ENCODE results near the gene KCNK7.
A peak's percentile ranks its signal among the peaks of the same experiment; 100 is the strongest.

Gene KCNK7

DNA sequence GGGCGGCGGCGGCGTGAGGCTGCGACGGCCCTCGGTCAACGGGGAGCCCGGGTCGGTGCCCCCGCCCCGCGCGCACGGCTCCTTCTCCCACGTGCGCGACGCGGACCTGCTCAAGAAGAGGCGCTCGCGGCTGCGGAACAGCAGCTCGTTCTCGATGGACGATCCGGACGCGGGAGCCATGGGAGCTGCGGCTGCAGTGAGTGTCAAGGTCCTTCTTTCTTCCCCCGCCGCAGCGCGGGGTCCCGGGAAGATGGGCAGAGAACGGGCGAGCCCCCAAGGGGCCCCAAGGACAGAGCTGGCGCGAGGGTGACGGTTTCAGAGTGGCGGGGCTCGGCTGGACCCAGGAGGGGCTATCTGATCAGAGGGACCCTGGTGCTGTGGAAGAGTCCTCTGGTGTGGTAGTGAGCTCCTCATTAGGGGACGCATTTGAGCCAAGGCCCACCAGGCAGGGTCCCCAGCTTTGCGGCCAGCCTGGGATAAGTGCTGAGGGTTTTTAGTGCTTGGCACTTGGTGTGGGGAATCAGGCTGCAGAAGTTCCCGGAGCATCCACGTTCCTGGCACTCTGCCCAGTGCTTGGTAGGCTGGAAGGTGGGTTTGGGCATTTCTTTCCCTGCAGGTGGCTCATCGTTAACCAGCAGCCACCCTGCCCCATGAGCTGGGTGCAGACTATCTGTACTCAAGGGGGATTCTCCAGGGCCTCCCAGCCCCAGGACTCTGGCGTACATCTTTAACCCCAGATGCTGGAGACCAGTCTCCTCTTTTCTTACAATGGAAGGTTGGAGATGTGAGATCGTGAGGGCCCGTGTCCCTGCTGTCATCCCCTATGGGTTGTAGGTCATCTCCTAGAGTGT is 10.0 kb downstream of the KCNK7 start:
- DNase-seq = no peak

DNA sequence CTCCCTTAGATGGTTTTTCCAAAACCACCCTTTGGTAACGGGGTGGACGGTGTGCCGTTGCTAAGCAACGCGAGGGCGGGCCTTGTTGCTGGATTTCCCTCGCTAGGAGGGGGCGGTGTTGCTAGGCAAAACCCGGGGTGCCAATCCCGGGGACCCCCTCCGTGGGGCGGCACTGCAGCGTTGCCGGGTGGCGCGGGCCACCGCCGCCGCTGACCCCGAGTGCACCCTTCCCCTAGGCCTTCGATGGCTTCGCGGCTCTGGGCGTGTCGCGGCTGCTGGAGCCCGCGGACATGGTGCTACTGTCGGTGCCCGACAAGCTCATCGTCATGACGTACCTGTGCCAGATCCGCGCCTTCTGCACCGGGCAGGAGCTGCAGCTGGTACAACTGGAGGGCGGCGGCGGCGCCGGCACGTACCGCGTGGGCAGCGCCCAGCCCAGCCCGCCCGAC is 10.9 kb downstream of the KCNK7 start:
- DNase-seq = no peak

DNA sequence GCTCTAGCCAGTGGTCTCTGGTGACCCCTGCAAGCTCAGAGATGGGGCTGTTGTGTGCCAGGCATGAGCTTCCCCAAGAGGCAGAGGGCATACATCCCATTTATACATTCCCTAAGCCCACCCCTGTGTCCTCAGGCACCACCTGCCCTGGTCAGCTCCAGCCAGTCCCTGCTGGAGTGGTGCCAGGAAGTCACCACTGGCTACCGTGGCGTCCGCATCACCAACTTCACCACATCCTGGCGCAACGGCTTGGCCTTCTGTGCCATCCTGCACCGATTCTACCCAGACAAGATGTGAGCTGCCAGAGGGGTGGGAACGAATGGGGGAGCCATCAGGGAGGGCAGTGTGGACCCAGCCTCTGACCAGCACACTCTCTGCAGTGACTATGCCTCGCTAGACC is 11.5 kb downstream of the KCNK7 start:
- DNase-seq = no peak

DNA sequence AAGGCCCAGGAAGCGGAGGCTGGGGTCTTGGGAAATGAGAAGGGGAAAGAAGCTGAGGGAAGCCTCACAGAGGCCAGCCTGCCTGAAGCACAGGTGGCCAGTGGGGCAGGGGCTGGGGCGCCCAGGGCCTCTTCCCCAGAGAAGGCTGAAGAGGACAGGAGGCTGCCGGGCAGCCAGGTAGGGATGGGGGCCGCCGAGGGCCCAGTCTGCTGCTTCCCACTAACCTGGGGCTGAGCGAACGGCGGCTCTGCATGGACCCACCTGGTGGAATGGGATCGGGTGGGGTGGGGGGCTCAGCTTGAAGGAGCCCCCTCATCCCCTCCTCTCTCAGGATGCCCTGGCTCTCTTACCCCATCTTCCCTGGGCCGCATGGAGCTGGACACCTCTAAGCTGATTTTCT is 12.0 kb downstream of the KCNK7 start:
- DNase-seq = no peak

DNA sequence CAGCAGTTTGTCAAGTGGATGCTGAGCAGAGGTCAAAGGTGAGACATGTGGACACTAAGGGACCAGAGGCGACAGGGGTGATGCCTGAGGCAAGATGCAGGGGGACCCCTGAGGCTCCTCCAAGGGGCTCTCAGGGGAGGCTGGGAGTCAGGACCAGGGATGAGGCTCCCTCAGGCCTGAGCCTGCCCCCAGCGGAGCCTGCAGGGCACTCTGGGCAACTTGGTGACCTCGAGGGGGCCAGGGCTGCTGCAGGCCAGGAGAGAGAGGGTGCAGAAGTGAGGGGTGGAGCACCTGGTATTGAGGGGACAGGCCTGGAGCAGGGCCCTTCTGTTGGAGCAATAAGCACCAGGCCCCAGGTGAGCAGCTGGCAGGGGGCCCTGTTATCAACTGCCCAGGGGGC is 13.7 kb downstream of the KCNK7 start:
- no peak for DNase-seq

DNA sequence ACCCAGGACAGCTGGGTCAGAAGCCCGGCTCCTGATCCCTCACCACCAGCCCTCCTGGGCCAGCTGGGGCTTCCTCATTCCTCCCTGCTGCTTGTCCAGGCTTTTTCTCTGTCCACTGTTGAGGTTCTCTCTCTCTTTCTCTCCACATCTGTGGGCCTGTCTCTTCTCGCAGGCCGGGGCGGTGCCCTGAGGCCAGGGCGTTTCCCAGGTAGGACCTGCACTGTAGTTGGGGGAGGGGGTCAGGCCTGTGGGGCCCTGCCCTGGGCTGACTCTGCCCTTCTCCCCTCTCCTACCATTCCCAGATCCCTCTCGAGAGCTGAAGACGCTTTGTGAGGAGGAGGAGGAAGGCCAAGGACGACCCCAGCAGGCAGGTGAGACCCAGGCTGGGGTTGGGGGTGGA is 14.8 kb downstream of the KCNK7 start:
- DNase-seq = no peak

DNA sequence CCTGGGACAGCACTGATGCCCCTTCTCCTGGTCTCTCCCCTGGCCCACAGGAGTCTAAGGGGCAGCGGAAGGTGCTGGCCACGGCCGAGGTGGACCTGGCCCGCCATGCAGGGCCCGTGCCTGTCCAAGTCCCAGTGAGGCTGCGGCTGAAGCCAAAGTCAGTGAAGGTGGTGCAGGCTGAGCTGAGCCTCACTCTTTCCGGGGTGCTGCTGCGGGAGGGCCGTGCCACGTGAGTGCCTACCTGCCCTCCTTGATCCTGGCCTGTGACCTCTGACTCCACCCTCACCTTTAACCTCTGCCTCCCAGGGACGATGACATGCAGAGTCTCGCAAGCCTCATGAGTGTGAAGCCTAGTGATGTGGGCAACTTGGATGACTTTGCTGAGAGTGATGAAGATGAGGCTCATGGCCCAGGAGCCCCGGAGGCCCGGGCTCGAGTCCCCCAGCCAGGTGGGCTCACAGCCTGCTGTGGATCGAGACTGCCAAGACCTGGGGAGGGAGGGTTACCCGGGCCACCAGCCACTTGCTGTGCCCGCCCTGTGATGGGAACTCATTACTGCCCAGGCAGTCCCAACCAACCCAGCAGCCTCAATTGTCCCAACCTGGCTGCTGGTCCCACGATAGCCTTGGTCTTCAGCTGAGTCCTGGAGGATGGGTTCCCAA is 15.4 kb downstream of the KCNK7 start:
- no peak for DNase-seq

DNA sequence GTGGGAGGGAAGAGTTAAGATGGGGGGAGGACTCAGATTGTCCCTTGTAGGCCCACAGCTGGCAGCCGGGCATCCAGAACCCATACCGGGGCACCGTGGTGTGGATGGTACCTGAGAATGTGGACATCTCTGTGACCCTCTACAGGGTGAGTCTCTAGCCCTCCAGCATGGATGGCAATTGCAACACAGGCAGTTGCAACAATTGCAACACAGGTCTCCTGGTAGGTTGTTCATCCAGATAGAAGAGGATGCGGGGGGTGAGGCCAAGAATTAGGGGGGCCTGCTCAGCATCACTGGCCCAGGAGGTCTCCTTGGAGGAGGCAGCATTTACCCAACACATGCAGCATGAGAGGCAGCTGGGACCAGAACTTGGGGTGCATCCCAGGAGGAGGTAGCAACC is 16.3 kb downstream of the KCNK7 start:
- no peak for DNase-seq

DNA sequence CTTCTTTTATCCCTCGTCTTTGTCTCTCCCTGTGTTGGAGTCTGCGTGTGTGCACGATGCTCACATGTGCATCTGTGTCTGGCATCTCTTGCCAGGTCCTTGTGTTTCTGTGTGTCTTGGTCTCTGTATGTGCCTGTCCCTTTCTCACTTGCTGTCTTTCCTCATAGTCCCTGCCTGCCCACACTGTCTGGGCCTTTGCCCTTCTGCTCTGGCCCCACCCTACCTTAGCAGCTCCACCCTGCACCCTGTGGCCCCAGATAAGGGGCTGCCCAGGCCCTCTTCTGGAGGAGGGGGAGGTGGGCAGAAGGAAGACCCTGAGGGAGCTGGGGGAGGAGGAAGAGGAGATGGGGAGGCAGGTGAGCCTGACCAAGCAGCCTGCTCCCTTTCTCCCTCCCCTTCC is 16.9 kb downstream of the KCNK7 start:
- no peak for DNase-seq

DNA sequence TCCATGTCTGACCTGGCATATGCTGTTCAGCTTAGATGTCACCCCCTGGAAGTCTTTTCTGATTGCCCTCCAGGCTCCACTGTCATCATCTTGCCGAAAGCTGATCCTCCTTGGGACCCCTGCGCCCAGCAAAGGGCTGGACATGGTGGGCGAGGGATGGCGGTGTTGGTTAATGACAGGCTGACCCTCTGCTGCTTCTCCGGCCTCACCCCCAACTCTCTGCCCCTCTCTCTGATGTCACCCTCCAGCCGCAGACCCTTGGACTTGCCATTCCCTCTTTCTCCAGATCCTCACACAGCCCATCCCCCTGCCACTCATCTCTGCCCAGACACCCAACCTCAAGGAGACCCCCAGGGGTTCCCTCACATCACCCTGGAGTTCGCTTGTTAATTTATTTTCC is 17.5 kb downstream of the KCNK7 start:
- DNase-seq = no peak

DNA sequence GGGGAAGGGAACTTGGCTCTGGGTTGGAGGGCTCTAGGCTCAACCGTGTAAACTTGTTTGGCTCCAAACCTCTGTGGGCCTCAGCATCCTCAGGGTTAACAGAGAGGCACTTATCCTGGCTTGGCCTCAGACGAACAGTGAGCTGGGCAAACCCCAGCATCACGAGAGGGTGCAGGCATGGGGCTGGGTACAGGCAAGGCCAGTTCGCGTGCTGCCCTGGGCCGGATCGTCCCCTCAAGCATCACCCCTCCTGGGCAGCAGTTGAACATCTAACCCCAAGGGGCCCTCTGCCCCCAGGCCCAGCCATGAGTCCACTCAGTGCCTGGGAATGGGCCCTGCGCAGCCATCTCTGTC is 17.9 kb downstream of the KCNK7 start:
- no peak for DNase-seq

DNA sequence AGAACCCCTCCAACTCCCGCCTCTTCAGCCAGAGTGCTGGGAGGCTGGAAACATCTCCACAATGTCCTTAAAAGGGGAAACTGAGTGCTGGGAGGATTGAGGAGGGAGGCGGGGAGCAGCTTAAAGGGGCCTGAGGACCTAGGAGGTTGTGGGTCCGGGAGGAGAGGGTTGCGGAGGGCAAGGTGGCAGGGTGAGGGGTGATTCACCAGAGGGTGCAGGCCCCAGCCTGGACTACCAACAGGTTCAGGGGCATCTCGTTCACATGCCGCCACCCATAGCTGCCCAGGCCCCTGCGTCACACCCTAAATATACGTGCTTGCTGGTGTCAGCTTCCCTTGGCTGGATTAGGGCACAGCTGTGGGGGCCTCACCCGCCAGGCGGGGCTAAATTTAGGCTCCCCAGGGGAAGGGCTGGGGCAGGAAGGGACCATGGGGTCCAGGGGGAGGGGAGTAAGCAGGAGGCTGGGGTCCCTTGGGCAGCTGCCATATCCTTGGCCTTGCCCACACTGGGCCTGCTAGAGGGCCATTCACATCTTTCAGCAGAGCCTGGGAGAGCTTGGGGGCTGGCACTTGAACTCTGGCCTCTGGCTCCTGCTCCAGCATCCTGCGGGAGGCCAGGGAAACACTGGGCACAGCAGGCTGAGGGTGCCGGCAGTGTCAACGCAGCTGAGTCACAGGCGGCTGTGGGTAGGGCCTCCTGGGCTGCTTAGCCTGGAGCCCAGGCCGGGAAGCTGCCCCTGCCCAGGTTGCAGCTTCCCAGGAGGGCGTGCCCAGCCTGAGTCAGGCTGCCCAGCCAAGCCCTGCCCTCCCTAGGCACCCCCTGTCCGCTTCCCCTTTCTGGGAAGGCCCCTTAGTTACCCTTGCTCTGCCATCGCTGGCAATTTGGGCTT is 18.5 kb downstream of the KCNK7 start:
- no peak for DNase-seq

DNA sequence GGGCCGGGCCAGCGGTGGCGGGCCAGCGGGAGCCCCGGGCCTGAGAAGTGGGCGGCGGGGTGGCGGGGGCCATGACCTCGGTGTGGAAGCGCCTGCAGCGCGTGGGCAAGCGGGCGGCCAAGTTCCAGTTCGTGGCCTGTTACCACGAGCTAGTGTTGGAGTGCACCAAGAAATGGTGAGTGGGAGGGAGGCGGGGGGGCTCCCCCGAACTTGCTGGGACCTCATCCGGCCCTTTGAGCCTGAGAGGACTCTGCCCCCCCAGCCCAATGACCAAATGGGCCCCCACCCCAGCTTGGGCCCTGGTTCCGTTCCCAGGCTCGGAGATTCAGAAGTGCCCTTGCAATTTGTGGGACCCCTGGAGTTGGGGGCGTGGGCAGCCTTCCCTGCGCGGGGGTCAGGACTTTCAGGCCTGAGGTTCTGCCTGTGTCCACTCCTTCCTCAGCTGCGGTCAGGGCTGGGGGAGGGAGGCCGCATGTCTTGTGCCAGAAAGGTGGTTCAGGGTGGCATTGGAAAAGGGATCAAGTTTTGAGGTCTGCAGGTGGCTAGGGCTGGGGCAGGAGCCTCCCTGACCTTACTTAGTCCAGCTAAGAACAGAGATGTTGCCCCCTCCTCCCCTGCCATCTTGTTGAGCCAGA is 19.3 kb downstream of the KCNK7 start:
- DNase-seq = no peak

DNA sequence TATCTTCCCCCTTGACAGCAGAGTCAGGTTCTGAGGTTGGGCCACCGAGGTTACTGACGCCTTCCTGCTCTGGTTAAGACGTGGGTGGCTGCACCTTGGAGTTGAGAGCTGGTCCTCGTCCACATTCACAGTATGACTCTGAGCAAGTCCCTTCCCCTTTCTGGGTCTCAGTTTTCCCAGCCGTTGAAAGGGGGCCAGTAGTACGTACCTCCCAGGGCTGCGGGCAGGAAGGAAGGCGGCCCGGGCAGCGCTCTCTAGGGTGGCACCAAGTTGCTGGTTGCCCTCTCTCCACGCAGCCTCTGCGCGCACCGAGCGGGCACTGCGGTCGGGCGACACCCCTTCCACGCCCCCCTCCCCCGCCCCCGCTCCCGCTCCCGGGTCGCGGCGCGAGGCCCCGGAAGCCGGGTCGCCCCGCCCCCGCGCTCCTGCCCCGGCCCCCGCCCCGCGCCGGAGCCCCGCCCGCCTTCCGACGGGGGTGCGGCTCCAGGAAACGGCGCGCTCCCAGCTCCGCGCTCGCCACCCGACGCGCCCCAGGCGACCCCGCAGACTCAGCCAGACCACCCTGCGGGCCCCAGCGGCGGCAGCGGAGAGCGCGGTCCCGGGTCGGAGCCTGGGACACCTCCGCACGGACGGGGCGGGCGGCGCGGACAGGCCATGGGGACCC is 19.9 kb downstream of the KCNK7 start, which contains the start of gene EHBP1L1:
EHBP1L1 (plus strand) TSS at position 486 of the 664 bp plus-strand sequence. CDS start 250 bp downstream, outside the sequence.
- peak; percentile 68 for DNase-seq

DNA sequence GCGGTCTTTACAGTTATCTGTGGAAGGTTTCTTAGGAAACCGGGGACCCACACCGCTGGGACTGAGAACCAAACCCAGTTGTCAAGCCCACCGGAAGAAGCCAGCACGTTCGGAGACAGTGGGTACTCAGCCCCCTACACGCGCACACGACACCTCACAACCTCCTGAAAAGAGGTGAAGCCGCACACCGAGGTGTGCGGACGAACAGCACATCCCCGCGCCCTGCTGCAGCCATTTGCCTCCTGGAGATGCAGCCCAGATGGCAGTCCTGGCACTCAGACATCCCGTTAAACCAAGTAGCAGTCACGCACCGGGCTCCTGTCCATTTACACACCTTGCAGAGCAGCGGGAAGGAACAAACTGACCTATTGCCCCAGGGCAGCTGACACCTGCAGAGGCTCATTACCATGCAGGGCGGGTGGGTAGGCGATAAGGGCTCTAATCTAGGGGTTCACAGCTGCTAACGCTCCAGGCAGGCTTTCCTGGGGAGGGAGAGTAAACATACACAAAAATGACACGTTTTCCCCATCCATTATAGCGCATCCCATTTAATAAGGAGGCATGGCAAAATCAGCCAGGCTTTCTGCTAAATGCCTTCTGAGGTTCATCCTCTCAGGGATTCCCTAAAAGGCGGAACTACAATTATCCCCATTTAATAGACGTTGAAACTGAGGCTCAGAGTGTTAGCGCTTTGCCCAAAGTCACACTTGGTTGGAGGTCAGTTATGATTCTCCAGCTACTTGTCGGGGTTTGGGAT is 20.6 kb downstream of the KCNK7 start:
- no peak for DNase-seq

DNA sequence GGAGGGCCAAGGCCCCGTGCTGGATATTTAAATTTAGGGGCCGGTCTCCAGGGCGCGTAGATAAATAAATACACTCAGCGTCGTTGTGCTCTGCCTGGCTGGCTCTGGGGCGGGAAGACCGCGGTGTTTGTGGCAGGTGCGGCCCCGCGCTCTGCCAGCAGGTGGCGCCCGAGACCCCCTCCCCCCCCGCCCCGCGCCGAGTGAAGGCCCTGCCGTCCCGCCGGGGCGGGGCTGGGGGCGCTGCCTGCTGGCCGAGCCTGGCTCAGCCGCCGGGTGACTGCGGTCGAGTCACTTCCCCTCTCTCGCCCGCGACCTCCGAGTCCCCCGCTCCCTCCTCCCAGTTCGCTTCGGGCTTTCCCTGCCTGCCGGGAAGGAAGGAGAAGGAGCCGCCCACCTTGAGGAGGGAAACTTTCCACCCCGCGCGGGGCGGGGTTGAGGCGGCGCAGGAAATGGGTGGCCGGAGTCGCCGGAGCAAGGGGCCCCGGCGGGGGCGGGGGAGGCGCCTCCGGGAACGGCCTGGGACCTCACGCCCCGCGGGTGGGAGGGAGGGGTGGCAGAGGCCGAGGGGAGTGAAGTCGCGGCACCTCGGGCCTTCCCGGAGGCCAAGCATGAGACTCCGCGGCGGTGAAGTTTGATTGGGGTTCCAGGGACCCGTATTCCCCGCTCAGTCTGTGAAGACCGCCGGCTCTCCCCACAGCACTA is 21.3 kb downstream of the KCNK7 start:
- peak; percentile 71 for DNase-seq

DNA sequence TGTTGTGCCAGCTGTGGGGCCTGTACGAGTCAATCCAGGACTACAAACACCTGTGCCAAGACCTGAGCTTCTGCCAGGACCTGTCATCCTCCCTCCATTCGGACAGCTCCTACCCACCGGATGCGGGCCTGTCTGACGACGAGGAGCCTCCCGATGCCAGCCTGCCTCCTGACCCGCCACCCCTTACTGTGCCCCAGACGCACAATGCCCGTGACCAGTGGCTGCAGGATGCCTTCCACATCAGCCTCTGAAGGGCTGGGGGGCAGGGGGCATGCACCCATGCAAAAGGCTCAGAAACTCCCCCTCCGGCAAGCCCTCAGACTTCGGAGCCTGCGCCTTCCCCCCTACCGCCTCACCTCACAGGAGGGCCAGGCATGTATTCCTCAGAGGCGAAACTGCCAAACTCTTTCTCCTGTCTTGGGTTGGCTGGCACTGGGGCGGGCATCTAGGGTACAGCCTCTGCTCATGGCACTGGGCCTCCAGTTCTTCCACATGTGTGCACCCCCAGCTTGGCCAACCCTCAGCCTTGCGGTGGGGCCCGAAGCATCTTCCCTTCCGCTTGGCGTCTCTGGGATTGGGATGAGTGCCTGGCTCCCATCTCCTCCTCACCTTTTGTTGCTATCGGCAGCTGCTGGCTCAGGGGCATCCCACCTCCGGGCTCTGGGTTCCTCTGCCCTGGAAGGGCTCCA is 22.1 kb downstream of the KCNK7 start:
- DNase-seq = no peak

DNA sequence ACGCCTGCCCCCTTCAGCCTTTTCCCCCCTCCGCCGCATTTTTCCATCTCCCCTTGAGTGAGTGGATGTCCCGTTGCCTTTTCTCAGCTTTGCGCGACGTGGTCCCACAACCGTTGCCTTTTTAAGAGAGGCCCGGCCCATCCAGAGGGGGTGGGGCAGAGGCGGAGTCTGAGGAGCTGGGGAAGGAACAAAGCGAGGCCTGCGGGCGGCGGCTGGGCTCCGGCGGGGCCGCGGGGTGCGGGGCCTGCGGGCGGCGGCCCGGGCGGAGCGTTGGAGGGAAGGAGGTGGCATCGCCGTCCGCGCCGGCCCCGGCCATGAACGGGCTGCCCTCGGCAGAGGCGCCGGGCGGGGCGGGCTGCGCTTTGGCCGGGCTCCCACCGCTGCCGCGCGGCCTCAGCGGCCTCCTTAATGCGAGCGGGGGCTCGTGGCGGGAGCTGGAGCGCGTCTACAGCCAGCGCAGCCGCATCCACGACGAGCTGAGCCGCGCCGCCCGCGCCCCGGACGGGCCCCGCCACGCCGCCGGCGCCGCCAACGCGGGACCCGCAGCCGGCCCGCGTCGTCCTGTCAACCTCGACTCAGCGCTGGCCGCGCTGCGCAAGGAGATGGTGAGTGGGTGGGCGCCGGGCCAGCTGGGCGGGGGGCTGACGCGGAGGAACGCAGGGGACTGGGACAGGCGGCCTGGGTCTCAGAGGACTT is 23.1 kb downstream of the KCNK7 start, which contains the start of gene FAM89B:
FAM89B (plus strand) TSS at position 183 of the 696 bp plus-strand sequence; CDS start at position 315, 132 bp downstream.
- DNase-seq = peak; percentile 85

DNA sequence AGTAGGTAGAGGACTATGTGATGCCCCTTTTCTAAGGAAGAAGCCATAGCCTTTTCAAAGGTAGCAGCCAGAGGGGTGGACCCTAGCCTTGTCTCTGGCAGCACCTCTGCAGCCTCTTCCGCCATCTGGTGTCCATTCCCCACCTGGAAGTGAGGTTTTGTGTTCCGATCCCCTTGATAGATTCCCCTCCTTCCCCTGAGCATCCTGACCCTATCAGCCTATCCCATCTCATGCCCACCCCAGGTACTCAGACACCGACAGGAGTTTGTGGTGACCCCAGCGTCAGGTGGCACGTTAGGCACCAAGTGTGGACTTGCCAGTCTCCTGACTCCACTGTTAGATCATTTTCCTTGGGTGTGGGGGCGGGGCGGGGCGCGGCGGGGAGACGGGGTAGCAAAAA is 23.7 kb downstream of the KCNK7 start:
- no peak for DNase-seq

Measured in activated T-cell treated with anti-CD3 and anti-CD28 coated beads for 4 hours (primary cell).